RPMI7951 (cell line): ENCODE measurements around the gene TEX28. TPM values are rescaled to one million over a fixed set of nuclear protein-coding genes. Genes with fewer than 3 reads are reported as not detected.
"Not testable (repeated sequence)": the region's sequence is repeated elsewhere in the genome, so short reads cannot be mapped to it uniquely, and the experiment has no call there.

Source experiments
- DNase-seq: peaks from one replicate; pipeline ENCODE4 v3.0.0-alpha.2; 2012; ENCODE audit warnings: low read depth
- total RNA-seq: library from RNA; depleted of rRNA; stranded (reverse); fragments of >200 nt; shearing (Covaris generic); gene quantifications from 2 replicates; pipeline ENCODE4 v1.2.3, GENCODE V29; 2014; rRNA removed

Gene TEX28
- total RNA-seq, 1 experiment from 2014 or later = not detected

DNA sequence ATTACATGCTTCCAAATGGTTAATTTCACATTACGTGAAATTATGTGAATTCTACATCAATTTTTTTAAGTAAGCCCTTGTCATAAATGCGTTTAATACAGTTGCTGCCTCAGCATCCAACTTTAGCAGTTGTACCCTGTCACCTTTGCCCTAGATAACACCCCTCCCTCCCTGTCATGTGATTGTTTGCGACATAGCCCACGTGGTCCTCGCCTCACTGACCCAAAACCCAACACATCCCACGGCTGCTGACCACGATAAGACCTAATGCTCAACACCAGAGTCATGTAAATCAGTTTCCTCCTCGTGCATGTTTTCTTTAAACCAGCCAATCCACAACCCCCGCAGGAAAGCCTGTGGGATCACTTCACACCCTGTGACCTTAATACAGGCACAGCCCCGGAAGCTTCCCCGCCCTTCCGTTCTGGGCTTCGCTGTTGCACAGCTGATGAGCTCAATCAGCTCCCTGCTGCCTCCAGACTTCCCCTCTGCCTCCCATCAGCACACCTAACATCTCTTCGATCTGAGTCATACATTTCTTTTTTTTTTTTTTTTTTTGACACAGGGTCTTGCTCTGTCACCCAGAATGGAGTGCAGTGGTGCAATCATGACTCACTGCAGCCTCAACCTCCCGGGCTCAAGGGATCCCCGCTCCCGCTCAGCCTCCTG is 47.4 kb downstream of the TEX28 start:
- not testable (repeated sequence) for DNase-seq

GRCh38 chrX:154239982-154240503 is 54.9 kb downstream of the TEX28 start:
- not testable (repeated sequence) for DNase-seq

DNA sequence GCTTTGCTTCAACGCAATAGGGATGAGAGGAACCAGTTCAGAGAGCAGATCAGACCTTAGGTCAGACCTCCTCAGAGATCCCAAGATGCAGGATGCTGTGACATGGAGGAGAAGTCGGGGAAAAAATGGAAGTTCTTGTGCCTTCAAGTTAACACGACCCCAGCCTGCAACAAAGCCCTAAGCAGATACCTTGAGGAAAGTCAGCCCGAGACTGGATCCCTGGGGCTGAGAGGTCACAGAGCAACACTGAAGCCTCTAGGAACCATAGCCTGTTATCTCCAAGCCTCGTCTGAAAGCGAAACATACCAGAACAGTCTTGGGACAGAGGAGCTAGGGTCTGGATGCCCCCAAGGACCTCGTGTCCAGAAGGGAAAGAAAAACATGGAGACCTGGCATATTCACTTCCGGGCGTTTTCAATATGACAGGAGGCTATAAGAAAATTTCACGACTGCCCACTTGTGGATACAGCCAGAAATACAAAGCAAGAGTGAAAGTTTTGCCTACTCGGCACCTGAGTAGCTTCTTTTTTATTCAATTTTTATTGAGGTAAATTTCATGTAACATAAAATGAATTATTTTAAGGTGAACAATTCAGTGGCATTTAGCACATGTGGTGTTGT is 55.9 kb downstream of the TEX28 start:
- not testable (repeated sequence) for DNase-seq

DNA sequence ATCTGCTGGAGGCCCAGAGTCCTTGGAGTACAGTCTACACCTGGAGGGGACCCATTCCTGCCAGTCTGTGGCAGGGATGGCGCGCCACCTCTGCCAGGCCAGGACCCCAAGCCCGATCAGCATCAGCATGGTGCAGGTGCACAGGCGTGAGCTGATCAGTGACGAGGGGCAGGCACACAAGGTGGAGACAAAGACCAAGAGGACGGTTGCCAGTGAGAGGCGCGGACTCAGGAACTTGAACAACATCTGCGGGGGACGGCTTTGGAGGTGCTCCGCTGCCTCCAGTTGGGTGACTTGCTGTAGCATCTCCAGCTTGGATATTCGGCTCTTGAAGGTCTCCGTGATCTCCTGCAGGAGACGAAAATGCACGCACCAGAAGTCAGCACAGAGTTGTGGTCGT is 61.3 kb downstream of the TEX28 start:
- DNase-seq = not testable (repeated sequence)

DNA sequence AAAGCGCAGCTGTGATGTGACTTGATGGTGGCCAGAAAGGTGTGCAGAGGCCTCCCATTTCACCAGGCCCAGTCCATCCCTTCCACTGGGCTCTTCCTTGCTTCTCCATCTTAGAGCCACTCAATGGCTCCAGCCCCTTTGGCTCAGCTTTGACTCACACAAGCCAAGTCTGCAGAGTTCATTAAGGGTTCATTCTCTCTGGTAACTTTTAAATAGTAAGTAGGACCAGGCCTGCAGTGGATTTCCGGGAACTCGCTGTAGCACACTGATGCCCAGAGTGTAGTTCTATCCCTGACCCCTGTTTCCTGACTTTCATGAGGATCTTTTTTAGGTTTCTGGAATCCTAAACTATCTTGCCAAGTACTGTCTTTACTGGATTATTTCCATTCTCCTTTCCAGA is 63.5 kb downstream of the TEX28 start:
- not testable (repeated sequence) for DNase-seq

- not testable (repeated sequence) for DNase-seq
Measured at GRCh38 chrX:154226706-154227105, 68.2 kb downstream of the TEX28 start.

GRCh38 chrX:154225292-154225691 is 69.6 kb downstream of the TEX28 start:
- not testable (repeated sequence) for DNase-seq

Other genes starting within 250 kb of the TEX28 start
- 12.5 and 12.9 TPM in 2 replicates for gene MECP2, start 197.4 kb downstream of the TEX28 start, total RNA-seq
- not detected in 2 replicates for gene OPN1LW, start 150.9 kb downstream of the TEX28 start, total RNA-seq
- not detected in 2 replicates for gene OPN1MW, start 112.5 kb downstream of the TEX28 start, total RNA-seq
- not detected in 2 replicates for gene OPN1MW2, start 75.4 kb downstream of the TEX28 start, total RNA-seq
- gene OPN1MW3, start 37.5 kb downstream of the TEX28 start, total RNA-seq = not detected in 2 replicates
- not detected in 2 replicates for gene TKTL1, start 671 bp upstream of the TEX28 start, total RNA-seq
- 375 and 579 TPM in 2 replicates for gene FLNA, start 79.5 kb upstream of the TEX28 start, total RNA-seq
- 27.6 and 29.8 TPM in 2 replicates for gene EMD, start 84.2 kb upstream of the TEX28 start, total RNA-seq
- gene RPL10, start 103.3 kb upstream of the TEX28 start, total RNA-seq = 2,378 and 3,972 TPM in 2 replicates
- gene DNASE1L1, start 114.1 kb upstream of the TEX28 start, total RNA-seq = 12.6 and 14.3 TPM in 2 replicates
- 9.6 and 9.8 TPM in 2 replicates for gene TAFAZZIN, start 116.4 kb upstream of the TEX28 start, total RNA-seq
- 29.0 and 36.1 TPM in 2 replicates for gene ATP6AP1, start 133.6 kb upstream of the TEX28 start, total RNA-seq
- 58.0 and 58.6 TPM in 2 replicates for gene GDI1, start 142.0 kb upstream of the TEX28 start, total RNA-seq
- gene FAM50A, start 149.0 kb upstream of the TEX28 start, total RNA-seq = 37.8 and 45.0 TPM in 2 replicates
- gene PLXNA3, start 163.2 kb upstream of the TEX28 start, total RNA-seq = 3.9 and 5.4 TPM in 2 replicates
- 28.8 and 40.4 TPM in 2 replicates for gene LAGE3, start 184.2 kb upstream of the TEX28 start, total RNA-seq
- gene UBL4A, start 191.5 kb upstream of the TEX28 start, total RNA-seq = 46.0 and 50.1 TPM in 2 replicates
- 19.5 and 25.6 TPM in 2 replicates for gene SLC10A3, start 195.5 kb upstream of the TEX28 start, total RNA-seq
- 16.5 and 22.3 TPM in 2 replicates for gene FAM3A, start 221.1 kb upstream of the TEX28 start, total RNA-seq